Loucy (cell line): ENCODE results near the gene SPATC1L.

Source experiments
- EZH2phosphoT487 ChIP-seq: fragments of 200-600 bp; IDR thresholded peaks from 2 replicates; pipeline ENCODE4 v1.6.1; 2018; ENCODE audit warnings: antibody characterized with exemption, mild to moderate bottlenecking, moderate library complexity, borderline replicate concordance
- TF ChIP-seq, protein P1 (sequence below): fragments of 200-600 bp; sonication (generic); conservative IDR thresholded peaks from 2 replicates; pipeline ENCODE4 v1.5.1; 2014; ENCODE audit warnings: mild to moderate bottlenecking, antibody characterized with exemption, low read length

- no peak for TF ChIP-seq EZH2phosphoT487
- TF ChIP-seq, protein P1, sequence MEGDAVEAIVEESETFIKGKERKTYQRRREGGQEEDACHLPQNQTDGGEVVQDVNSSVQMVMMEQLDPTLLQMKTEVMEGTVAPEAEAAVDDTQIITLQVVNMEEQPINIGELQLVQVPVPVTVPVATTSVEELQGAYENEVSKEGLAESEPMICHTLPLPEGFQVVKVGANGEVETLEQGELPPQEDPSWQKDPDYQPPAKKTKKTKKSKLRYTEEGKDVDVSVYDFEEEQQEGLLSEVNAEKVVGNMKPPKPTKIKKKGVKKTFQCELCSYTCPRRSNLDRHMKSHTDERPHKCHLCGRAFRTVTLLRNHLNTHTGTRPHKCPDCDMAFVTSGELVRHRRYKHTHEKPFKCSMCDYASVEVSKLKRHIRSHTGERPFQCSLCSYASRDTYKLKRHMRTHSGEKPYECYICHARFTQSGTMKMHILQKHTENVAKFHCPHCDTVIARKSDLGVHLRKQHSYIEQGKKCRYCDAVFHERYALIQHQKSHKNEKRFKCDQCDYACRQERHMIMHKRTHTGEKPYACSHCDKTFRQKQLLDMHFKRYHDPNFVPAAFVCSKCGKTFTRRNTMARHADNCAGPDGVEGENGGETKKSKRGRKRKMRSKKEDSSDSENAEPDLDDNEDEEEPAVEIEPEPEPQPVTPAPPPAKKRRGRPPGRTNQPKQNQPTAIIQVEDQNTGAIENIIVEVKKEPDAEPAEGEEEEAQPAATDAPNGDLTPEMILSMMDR: no peak
Observed at GRCh38 chr21:46116189-46116775, 68.0 kb downstream of the SPATC1L start.
